ENCODE results near the gene B3GALT4. TPM values are rescaled to one million over a fixed set of nuclear protein-coding genes. Genes with fewer than 3 reads are reported as not detected.
A peak's percentile ranks its signal among the peaks of the same experiment; 100 is the strongest.

The B3GALT4 gene
- total RNA-seq, 3 donors from 2014 or later = 21.6 to 41.7 (median 24.2) TPM

GRCh38 chr6:33241968-33242367, 35.0 kb upstream of the B3GALT4 start:
- ATAC-seq (no peak), DNase-seq (no peak)
- Histone ChIP-seq H3K4me1 (ENCODE audit: low read depth) (no peaks in the 10 kb centered on the region), H3K9me3 (no peaks in the 10 kb centered on the region), H3K36me3 (ENCODE audit: low read depth) (no peaks in the 10 kb centered on the region), H3K4me3 (no peak overlapping the region)
- no peak for TF ChIP-seq CTCF (IDR thresholded peaks at IDR 0.05)
- intact Hi-C loops (cut with DNase I, micrococcal nuclease) = loop anchor here (10.0 kb wide), 2 partner anchors 127 to 227 kb away; no protein-coding TSS in a partner anchor

GRCh38 chr6:33243476-33243875, 33.4 kb upstream of the B3GALT4 start:
- no peaks in the 10 kb centered on the region for H3K9me3 ChIP-seq
- H3K4me1 ChIP-seq (ENCODE audit: low read depth) = peaks cover under 1% of the 10 kb centered on the region
- ATAC-seq (no peak), DNase-seq (no peak)
- H3K36me3 ChIP-seq (ENCODE audit: low read depth) = no peaks in the 10 kb centered on the region
- TF ChIP-seq CTCF (IDR thresholded peaks at IDR 0.05) = no peak
- intact Hi-C loops (cut with DNase I, micrococcal nuclease) = loop anchor here (10.0 kb wide), 2 partner anchors 129 to 229 kb away; no protein-coding TSS in a partner anchor
- no peak overlapping the region for H3K4me3 ChIP-seq

- DNase-seq (peak; percentile 92 to 94 (median 93)), ATAC-seq (peak; percentile 81)
- Histone ChIP-seq H3K4me3 (no peak overlapping the region), H3K9me3 (no peaks in the 10 kb centered on the region), H3K4me1 (ENCODE audit: low read depth) (peaks cover 15% of the 10 kb centered on the region), H3K36me3 (ENCODE audit: low read depth) (no peaks in the 10 kb centered on the region)
- peak; percentile 95 for TF ChIP-seq CTCF (IDR thresholded peaks at IDR 0.05)
- intact Hi-C loops (cut with DNase I, micrococcal nuclease) = loop anchor here (5.0 to 10.0 kb wide), 3 partner anchors 131 to 233 kb away; no protein-coding TSS in a partner anchor
Measured at GRCh38 chr6:33247977-33248642, 28.8 kb upstream of the B3GALT4 start.

GRCh38 chr6:33248643-33248931, 28.3 kb upstream of the B3GALT4 start:
- H3K4me3 ChIP-seq = no peak overlapping the region
- ATAC-seq (peak; percentile 10), DNase-seq (no peak)
- intact Hi-C loops (cut with DNase I, micrococcal nuclease) = loop anchor here (5.0 to 10.0 kb wide), 3 partner anchors 131 to 234 kb away; no protein-coding TSS in a partner anchor
- H3K36me3 ChIP-seq (ENCODE audit: low read depth) = no peaks in the 10 kb centered on the region
- H3K9me3 ChIP-seq = no peaks in the 10 kb centered on the region
- TF ChIP-seq CTCF (IDR thresholded peaks at IDR 0.05) = peak; percentile 23
- H3K4me1 ChIP-seq (ENCODE audit: low read depth) = peaks cover 15% of the 10 kb centered on the region

DNA sequence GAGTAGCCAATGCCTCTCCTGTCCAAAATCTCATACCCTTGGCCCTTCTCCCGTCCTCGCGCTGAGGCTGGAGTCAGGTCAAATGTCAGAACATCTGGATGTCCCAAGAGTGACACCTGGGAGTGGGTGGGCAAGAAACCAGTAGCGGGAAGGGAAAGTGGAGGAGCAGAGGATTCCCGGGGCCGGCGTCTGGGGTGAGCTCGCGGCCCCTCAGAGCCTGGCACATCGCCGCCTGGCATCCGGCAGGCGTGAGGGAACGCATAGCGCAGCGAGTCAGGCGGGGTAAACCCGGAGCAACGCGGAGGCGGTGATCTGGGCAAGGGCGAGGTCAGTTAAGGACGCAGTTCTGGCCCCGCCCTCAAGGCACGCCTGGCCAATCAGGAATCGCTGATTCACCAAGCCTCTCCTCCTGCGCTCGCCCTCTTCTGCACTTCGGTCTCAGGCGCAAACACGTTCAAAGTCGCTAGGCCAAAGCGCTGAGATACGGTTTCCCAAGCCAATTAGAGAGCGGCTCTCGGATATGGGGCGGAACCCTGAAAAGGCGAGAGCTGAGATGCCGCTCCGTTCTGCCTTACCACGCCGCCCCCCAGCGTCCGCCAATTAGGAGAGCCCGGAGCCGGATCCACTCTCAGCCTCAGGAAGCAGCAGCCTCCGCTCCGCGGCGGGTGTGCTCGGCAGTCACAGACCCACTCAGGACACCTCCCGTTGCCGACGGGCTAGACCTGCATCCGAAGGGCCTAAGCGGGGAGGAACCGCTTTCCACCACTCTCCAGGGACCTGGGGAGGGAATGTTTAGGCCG, 27.8 kb upstream of the B3GALT4 start:
- H3K9me3 ChIP-seq = no peaks in the 10 kb centered on the region
- peak; percentile 98 to 99 (median 99) for DNase-seq
- H3K4me3 ChIP-seq = peak overlapping the region; percentile 7
- ATAC-seq = peak; percentile 95
- no peak for TF ChIP-seq CTCF (IDR thresholded peaks at IDR 0.05)
- intact Hi-C loops (cut with DNase I, micrococcal nuclease) = loop anchor here (5.0 to 10.0 kb wide), 3 partner anchors 132 to 234 kb away; no protein-coding TSS in a partner anchor
- no peaks in the 10 kb centered on the region for H3K36me3 ChIP-seq (ENCODE audit: low read depth)
- peaks cover 15% of the 10 kb centered on the region for H3K4me1 ChIP-seq (ENCODE audit: low read depth)
